Aorta (tissue), 5 donors: ENCODE data around the gene RRAD. TPM values are rescaled to one million over a fixed set of nuclear protein-coding genes. Genes with fewer than 3 reads are reported as not detected.

ENCODE experiments used
- ATAC-seq: fragments of 200-7000 bp; cut with Tn5 transposase; one replicate; pipeline ENCODE4 v1.9.1; 2022; ENCODE audit warnings: moderate library complexity; ENCODE audit not compliant: low FRiP score
- DNase-seq, 2 donors: peaks; one replicate each; pipeline ENCODE4 v3.0.0-alpha.2; 2020
- H3K27ac ChIP-seq, 2 donors: one replicate each; pipeline ENCODE4 v1.5.1; 2013; ENCODE audit warnings: low read length in 2 of 2, mild to moderate bottlenecking in 2 of 2, moderate library complexity in 2 of 2, control low read depth in 1 of 2, inconsistent platforms in 1 of 2, low read depth in 1 of 2
- H3K27me3 ChIP-seq, 2 donors: one replicate each; pipeline ENCODE4 v1.6.1; 2013; ENCODE audit warnings: control low read depth in 1 of 2, low read length in 1 of 2, mild to moderate bottlenecking in 1 of 2, moderate library complexity in 1 of 2; ENCODE audit not compliant: insufficient read depth in 2 of 2, control insufficient read depth in 1 of 2
- H3K36me3 ChIP-seq, 2 donors: one replicate each; pipeline ENCODE4 v1.6.1; 2013; ENCODE audit warnings: control low read depth in 1 of 2, low read length in 1 of 2, mild to moderate bottlenecking in 1 of 2; ENCODE audit not compliant: insufficient read depth in 2 of 2, control insufficient read depth in 1 of 2
- H3K4me1 ChIP-seq, 2 donors: one replicate each; pipeline ENCODE4 v1.6.1; 2013; ENCODE audit warnings: low read length in 2 of 2, control low read depth in 1 of 2, mild to moderate bottlenecking in 1 of 2, moderate library complexity in 1 of 2; ENCODE audit not compliant: insufficient read depth in 2 of 2, control insufficient read depth in 1 of 2
- H3K4me3 ChIP-seq, 2 donors: one replicate each; pipeline ENCODE4 v1.5.1; 2013; ENCODE audit warnings: low read length in 2 of 2, control low read depth in 1 of 2, mild to moderate bottlenecking in 1 of 2
- H3K9me3 ChIP-seq: one replicate; pipeline ENCODE4 v1.6.1; 2013; ENCODE audit warnings: mild to moderate bottlenecking, low read length; ENCODE audit not compliant: control insufficient read depth
- WGBS, 2 donors: extraction: QIAGEN DNeasy Blood & Tissue Kit; methylation state at CpG; one replicate each; pipeline ENCODE4 v1.1.7; 2013; 5-methylcytosine and 5-hydroxymethylcytosine counted together
- intact Hi-C, 2 donors: fragments of 100-400 bp; cut with DNase I; formaldehyde crosslinking; loops; one replicate each; pipeline versions ENCODE4 v1.14.2 to v1.15.0; 2022
- polyA plus RNA-seq, 2 donors: library from polyadenylated mRNA; stranded (reverse); fragments of 200-250 nt; gene quantifications; one replicate each; pipeline ENCODE4 v1.2.3, GENCODE V29; 2013
- total RNA-seq, 2 donors: library from RNA; stranded (reverse); fragmentation: NEBNext Ultra II Directional; extraction: Animal tissue kit (Norgen Biotek cat#: 25700); gene quantifications; one replicate each; pipeline ENCODE4 v1.2.1, GENCODE V29; 2021
- donor health status: healthy with polysubstance abuse.
- donor health status: Bipolar disorder and iron deficiency.
- donor health status: DM: no; HTN: no; CAD: no.
- donor health status: DM: no; HTN: no; CAD: no.
- donor health status: DM: yes; HTN: yes; CAD: no.

Gene RRAD
- total and polyA plus RNA-seq, 4 donors: 16.2 to 35.2 (median 26.8) TPM

DNA sequence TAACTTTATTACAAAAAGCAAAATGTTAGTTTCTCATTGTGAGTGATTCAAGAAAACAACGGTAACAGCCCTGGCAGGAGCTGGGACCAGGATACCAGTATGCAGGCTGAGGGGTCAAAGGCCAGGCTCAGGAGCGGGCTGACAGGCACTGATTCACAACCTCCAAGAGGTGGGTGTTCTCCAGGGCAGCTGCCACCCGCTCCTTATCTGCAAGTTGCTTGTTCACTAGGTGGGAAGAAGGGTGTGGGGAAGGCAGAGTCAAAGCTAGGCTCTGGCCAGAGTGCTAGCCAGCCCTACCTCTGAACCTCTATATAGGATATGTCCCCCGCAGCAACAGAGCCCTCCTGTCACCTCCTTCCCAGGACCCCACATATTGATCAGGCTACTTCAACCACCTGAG, 6.7 kb upstream of the RRAD start:
- intact Hi-C loops: no loop called here
- 77 to 84% methylated on average over 4 of the region's 4 CpGs for WGBS, 2 donors
- H3K27ac ChIP-seq: no peak overlapping the region
- H3K9me3 ChIP-seq: no peaks in the 10 kb centered on the region
- H3K27me3 ChIP-seq: no peaks in the 10 kb centered on the region
- DNase-seq (no peak), ATAC-seq (no peak)
- no peak overlapping the region for H3K4me3 ChIP-seq
- no peaks in the 10 kb centered on the region for H3K36me3 ChIP-seq
- H3K4me1 ChIP-seq: no peaks in the 10 kb centered on the region

DNA sequence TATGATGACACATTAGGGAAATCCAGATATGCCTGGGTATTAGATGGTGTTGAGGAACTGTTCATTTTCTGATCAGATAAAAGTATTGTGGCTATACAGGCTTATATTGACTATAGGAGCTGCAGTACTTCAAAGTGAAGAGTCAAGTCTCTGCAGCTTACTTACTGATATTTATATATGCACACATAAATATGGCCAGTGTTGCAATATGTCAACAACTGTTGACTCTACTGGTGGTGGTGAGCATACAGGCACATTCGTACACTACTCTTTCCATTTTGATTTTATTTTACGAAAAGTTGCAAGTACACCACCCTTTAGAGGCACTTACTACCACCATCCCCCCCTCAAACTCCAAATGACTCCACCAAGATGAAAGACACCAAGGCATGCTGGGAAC, 6.3 kb upstream of the RRAD start:
- H3K4me3 ChIP-seq: no peak overlapping the region
- no peaks in the 10 kb centered on the region for H3K36me3 ChIP-seq
- no peaks in the 10 kb centered on the region for H3K4me1 ChIP-seq
- WGBS, 2 donors: 78 to 81% methylated on average over 2 of the region's 2 CpGs
- ATAC-seq (no peak), DNase-seq (no peak)
- intact Hi-C loops: no loop called here
- no peaks in the 10 kb centered on the region for H3K9me3 ChIP-seq
- no peak overlapping the region for H3K27ac ChIP-seq
- no peaks in the 10 kb centered on the region for H3K27me3 ChIP-seq

DNA sequence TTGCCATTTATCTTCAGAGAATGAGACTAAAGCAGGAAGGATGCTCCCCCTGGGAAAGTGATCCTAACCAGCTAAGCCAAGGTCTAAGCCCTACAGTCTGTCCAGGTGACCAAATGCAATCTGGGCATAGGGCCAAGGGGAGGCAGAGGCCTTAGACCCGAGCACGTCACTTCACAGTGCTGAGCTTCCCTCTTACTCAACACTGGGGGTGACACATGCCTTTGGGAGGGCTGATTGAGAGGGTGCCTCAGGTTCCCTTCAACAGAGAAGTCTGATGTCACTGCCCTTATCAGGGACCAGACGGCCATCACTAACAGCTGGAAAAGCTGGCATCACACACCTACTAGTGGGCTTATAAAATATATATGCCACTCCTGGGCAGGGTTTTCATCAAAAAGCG, 4.9 kb upstream of the RRAD start:
- DNase-seq (no peak), ATAC-seq (no peak)
- Histone ChIP-seq H3K9me3 (no peaks in the 10 kb centered on the region), H3K27ac (no peak overlapping the region), H3K4me3 (no peak overlapping the region), H3K36me3 (no peaks in the 10 kb centered on the region), H3K4me1 (no peaks in the 10 kb centered on the region), H3K27me3 (no peaks in the 10 kb centered on the region)
- WGBS, 2 donors: 61 to 67% methylated on average over 4 of the region's 4 CpGs
- intact Hi-C loops: no loop called here

DNA sequence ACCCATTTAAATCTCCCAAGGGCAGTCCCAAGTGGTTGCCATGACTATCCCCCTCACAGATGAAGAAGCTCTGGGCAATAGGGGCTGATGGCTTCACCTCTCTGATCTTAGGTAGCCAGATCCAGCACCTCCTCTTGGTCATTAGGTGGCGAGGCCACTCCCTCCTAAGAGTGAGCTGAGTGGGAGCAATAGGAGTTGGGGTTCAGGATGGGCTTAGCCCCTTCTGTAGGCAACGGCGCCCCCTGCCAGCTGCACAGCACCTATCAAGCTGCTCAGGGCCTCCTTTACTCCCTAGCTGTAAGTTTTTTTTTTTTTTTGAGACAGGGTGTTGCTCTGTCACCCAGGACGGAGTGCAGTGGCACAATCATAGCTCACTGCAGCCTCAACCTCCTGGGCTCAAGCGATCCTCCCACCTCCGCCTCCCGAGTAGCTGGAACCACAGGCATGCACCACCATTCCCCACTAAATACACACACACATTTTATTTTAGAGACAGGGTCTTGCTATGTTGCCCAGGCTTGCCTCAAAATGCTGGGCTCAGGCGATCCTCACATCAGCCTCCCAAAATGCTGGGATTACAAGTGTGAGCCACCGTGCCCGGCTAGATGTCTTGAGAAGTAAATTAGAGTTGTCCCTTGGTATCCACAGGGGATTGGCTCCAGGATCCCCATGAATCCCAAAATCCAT, 3.5 kb upstream of the RRAD start:
- H3K27me3 ChIP-seq: no peaks in the 10 kb centered on the region
- DNase-seq (no peak), ATAC-seq (no peak)
- no peaks in the 10 kb centered on the region for H3K36me3 ChIP-seq
- no peak overlapping the region for H3K4me3 ChIP-seq
- H3K27ac ChIP-seq: peak overlapping the region in 1 of 2 donors; percentile 7
- no peaks in the 10 kb centered on the region for H3K9me3 ChIP-seq
- 80 to 82% methylated on average over 10 of the region's 10 CpGs for WGBS, 2 donors
- intact Hi-C loops: no loop called here
- H3K4me1 ChIP-seq: no peaks in the 10 kb centered on the region

DNA sequence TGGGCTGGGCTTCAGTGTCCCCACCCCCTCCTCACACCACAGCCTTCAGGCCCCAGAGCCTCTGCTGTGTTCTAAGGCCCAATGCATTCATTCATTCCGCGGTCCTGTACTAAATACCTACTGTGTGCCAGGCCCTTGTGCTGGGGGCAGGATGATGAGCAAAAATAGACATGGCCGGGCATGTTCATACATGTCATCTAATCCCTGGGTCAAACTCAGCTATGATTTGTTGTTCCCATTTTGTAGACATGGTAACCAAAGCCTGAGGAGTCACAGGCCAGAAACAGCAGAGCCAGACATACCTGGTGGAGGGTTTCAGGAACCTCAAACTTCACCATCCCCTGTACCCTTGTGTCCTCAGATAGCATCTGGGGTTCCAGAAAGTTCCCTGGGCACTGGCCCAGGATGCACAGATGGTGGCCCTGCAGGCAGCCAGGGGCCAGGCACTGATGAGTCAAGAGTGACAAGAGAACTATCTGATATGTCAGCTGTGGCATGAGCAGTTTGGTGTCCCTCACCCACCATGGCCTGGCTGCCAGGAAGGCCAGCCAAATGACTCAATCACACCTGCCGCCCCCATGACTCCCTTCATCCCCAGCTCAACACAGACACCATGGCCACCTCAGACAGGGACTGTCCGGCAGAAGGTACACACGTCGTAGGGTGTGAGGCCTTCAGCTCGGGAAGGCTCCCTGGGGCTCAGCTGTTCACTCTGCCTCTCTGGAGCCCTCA, 2.7 kb upstream of the RRAD start:
- intact Hi-C loops: no loop called here
- 92 to 93% methylated on average over 8 of the region's 8 CpGs for WGBS, 2 donors
- no peak for DNase-seq

DNA sequence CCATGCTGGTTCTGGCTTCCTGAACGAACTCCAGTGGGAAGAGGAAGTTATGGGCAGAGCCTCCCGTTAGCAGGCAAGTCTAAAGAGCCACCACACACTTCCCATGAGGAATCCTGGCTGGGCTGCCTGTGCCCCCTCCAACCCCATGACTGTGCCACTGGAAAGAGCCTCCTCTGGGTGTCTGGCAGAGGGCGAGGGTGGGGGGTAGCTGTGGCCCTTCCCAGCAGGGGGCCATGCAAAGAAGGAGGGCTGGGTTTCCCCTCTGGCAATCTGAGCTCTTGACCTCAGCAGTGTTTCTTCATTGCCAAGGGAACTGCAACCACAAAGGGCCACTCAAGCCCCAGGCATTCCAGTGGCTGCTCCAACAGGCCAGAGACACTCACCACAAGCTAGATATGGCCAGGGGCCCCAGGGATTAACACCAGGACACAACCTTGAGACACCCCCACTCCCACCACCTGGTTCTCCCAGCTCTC, 1.7 kb upstream of the RRAD start:
- H3K27me3 ChIP-seq: no peaks in the 10 kb centered on the region
- no peaks in the 10 kb centered on the region for H3K4me1 ChIP-seq
- WGBS, 2 donors: 14 to 25% methylated on average over 3 of the region's 3 CpGs
- no peaks in the 10 kb centered on the region for H3K36me3 ChIP-seq
- intact Hi-C loops: no loop called here
- H3K27ac ChIP-seq: peak overlapping the region in 1 of 2 donors; percentile 75
- peak in 1 of 2 donors; percentile 67 for DNase-seq
- ATAC-seq: no peak
- no peak overlapping the region for H3K4me3 ChIP-seq
- no peaks in the 10 kb centered on the region for H3K9me3 ChIP-seq

More for the DNA sequence above, 2.7 kb upstream of the RRAD start:
- Histone ChIP-seq H3K27me3 (no peaks in the 10 kb centered on the region), H3K4me3 (no peak overlapping the region), H3K4me1 (no peaks in the 10 kb centered on the region), H3K27ac (peak overlapping the region in 1 of 2 donors; percentile 7), H3K36me3 (no peaks in the 10 kb centered on the region), H3K9me3 (no peaks in the 10 kb centered on the region)
- no peak for ATAC-seq

DNA sequence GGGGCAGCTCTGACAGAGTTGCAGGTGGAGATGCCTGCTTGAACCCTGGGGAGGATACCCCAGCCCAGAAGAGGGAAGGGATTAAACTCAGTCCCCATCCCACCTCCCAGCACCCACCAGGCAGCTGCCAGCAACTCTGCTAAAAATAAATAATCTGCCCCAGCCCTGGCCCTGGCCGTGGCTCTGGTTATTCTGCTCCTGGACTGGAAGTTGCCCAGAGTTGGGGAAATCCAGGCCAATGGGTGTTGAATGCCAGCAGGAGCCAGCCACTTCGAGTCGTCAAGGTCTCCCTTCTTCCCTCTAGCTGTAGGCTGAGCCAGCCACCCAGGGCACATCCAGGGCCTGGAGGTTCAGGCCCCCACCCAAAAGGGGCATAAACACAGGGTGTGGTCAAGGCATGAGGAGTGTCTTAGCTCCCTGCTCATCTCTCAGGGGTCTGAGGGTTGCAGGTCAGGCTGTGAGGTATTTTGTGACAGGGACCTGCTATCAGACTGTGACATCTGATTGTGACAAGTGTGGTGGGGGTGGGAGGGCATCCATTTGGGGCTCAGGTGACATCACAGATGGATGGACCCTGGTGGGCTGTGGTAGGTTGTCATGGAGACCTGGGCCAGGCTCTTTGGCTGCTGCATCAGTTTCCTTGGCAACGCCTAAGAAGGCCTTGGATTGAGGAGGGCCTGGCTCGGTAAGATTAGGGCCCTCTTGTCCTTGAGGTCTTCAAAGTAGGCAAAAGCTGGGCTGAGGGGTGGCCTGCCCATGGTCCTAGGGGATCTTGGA, 1.0 kb upstream of the RRAD start:
- DNase-seq: peak; percentile 82 to 85
- Histone ChIP-seq H3K36me3 (no peaks in the 10 kb centered on the region), H3K9me3 (no peaks in the 10 kb centered on the region), H3K4me3 (peak overlapping the region in 1 of 2 donors; percentile 80), H3K27ac (peak overlapping the region in 1 of 2 donors; percentile 87), H3K4me1 (no peaks in the 10 kb centered on the region), H3K27me3 (no peaks in the 10 kb centered on the region)
- WGBS, 2 donors: 16 to 24% methylated on average over 5 of the region's 5 CpGs
- peak; percentile 51 for ATAC-seq
- intact Hi-C loops: no loop called here

DNA sequence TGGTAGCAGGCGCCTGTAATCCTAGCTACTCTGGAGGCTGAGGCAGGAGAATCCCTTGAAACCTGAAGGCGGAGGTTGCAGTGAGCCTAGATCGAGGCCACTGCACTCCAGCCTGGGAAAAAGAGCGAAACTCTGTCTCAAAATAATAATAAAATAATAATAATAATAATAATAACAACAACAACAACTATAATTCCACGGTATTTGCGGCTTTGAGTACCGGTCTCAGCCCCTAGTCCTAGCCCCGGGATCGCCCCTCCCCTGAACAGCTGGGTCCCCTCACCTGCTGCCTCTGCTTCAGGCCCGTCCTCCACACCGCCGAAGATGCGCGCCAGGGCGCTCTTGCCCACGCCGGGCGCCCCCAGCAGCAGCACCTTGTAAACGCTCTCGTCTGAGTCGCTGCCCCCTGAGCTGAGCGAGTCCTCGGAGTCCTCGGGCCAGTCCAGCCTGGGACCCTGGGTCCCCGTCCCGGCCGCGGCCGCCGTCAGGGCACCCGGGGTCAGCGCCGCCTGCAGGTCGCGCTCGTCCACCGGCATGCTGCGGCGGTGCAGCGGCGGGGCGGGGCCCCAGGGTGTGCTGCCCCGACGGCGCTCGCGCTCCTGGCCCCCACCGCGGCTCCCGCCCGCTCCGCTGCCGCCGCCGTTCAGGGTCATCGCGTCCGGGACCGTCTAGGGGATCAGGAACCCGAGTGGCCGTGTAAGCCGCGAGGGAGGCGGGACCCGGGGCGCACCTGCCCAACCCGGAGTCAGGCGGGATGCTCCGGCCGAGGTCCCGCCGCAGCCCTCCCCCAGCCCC, 611 bp downstream of the RRAD start:
- intact Hi-C loops: loop anchor here in 1 of 2 donors (2.0 kb wide), 1 partner anchor 26 kb away; no protein-coding TSS in a partner anchor
- no peaks in the 10 kb centered on the region for H3K36me3 ChIP-seq
- H3K4me1 ChIP-seq: no peaks in the 10 kb centered on the region
- no peaks in the 10 kb centered on the region for H3K27me3 ChIP-seq
- DNase-seq (peak in 1 of 2 donors; percentile 88), ATAC-seq (peak; percentile 57)
- no peaks in the 10 kb centered on the region for H3K9me3 ChIP-seq
- H3K4me3 ChIP-seq: peak overlapping the region; percentile 49 to 80
- 6 to 8% methylated on average over 59 to 72 of the region's 72 CpGs for WGBS, 2 donors
- H3K27ac ChIP-seq: peak overlapping the region; percentile 3 to 89
